GM15510 (cell line): ENCODE data around the gene TSPAN4.

Source experiments
- POLR2A ChIP-seq: IDR thresholded peaks from 3 replicates; pipeline ENCODE4 v1.6.1; 2011; ENCODE audit warnings: borderline replicate concordance; ENCODE audit not compliant: insufficient read length; ENCODE audit errors: extremely low read depth

Gene TSPAN4

GRCh38 chr11:858053-858761 is 15.6 kb downstream of the TSPAN4 start:
- TF ChIP-seq POLR2A = no peak

- no peak for TF ChIP-seq POLR2A
These were observed 16.2 kb downstream of the TSPAN4 start for GRCh38 chr11:858762-859339.

GRCh38 chr11:859394-860131 is 16.9 kb downstream of the TSPAN4 start:
- no peak for TF ChIP-seq POLR2A

- TF ChIP-seq POLR2A = no peak
These were observed 17.8 kb downstream of the TSPAN4 start for GRCh38 chr11:860234-861104.

GRCh38 chr11:861105-861479 is 18.4 kb downstream of the TSPAN4 start:
- no peak for TF ChIP-seq POLR2A

GRCh38 chr11:862081-862661 is 19.5 kb downstream of the TSPAN4 start:
- TF ChIP-seq POLR2A = no peak

GRCh38 chr11:862696-863022 is 20.0 kb downstream of the TSPAN4 start:
- no peak for TF ChIP-seq POLR2A

GRCh38 chr11:863023-863909 is 20.6 kb downstream of the TSPAN4 start:
- no peak for TF ChIP-seq POLR2A

GRCh38 chr11:863910-864827 is 21.5 kb downstream of the TSPAN4 start:
- TF ChIP-seq POLR2A = no peak

GRCh38 chr11:864898-865297 is 22.2 kb downstream of the TSPAN4 start:
- TF ChIP-seq POLR2A = no peak

GRCh38 chr11:865462-866430 is 23.1 kb downstream of the TSPAN4 start:
- TF ChIP-seq POLR2A = no peak

GRCh38 chr11:866481-866880 is 23.8 kb downstream of the TSPAN4 start:
- TF ChIP-seq POLR2A = no peak

- TF ChIP-seq POLR2A = no peak
These were observed 25.3 kb downstream of the TSPAN4 start for GRCh38 chr11:867856-868358.
